ENCODE data around the gene PPA1.

DNA sequence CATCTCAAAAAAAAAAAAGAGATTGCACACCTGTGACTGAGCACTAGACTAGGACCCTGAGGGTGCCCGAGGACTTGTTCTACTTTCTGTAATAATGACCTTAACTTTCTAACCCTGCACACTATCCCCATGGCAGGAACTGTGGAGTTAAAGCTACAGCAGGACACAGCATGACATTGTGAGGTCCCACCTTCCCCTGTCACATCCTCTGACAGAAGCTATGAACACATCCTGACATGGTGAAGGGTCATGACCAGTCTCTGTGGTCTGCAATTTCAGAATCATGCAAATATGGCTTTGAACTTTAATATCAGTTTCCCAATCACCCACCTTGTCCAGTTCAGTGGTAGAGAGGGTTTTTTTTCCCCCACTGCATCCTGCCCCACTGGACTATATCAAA, 44.5 kb downstream of the PPA1 start:
- TF ChIP-seq, protein P1, sequence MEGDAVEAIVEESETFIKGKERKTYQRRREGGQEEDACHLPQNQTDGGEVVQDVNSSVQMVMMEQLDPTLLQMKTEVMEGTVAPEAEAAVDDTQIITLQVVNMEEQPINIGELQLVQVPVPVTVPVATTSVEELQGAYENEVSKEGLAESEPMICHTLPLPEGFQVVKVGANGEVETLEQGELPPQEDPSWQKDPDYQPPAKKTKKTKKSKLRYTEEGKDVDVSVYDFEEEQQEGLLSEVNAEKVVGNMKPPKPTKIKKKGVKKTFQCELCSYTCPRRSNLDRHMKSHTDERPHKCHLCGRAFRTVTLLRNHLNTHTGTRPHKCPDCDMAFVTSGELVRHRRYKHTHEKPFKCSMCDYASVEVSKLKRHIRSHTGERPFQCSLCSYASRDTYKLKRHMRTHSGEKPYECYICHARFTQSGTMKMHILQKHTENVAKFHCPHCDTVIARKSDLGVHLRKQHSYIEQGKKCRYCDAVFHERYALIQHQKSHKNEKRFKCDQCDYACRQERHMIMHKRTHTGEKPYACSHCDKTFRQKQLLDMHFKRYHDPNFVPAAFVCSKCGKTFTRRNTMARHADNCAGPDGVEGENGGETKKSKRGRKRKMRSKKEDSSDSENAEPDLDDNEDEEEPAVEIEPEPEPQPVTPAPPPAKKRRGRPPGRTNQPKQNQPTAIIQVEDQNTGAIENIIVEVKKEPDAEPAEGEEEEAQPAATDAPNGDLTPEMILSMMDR (IDR thresholded peaks at IDR 0.05), result no peak
- no peak for TF ChIP-seq ZFX (IDR thresholded peaks at IDR 0.05; ENCODE audit: borderline replicate concordance)
